ENCODE measurements around the gene ALPG. TPM values are rescaled to one million over a fixed set of nuclear protein-coding genes. Genes with fewer than 3 reads are reported as not detected.

ALPG gene
- total RNA-seq (2022; extraction: Qiagen RNA extraction; ENCODE audit: low read depth) = 0.06 to 0.23 TPM (median 0.12 TPM) in 4 of 5 replicates, not detected in the other

GRCh38 chr2:232406556-232407310, at the start of gene ALPG:
ALPG (plus strand) TSS chr2:232406844; CDS start chr2:232406895, 51 bp downstream.

DNA sequence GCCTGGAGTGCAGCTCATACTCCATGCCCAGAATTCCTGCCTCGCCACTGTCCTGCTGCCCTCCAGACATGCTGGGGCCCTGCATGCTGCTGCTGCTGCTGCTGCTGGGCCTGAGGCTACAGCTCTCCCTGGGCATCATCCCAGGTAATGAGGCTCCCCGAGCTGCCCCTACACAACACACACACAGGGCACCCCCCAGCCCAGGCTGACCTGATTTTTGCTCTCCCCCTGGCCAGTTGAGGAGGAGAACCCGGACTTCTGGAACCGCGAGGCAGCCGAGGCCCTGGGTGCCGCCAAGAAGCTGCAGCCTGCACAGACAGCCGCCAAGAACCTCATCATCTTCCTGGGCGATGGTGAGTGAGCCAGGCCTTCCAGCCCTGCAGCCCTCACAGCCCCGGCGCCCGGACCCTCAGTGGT, 27.9 kb upstream of the ALPG start, which contains the start of gene ALPP:
Gene ALPP (plus strand): TSS at position 17 of the 417 bp plus-strand sequence. CDS start 52 bp downstream, at position 69.

GRCh38 chr2:232455426-232456255, 49.0 kb downstream of the ALPG start, which contains the start of gene ALPI:
ALPI (plus strand) TSS chr2:232456153; CDS start chr2:232456200, 47 bp downstream.

Other genes starting within 250 kb of the ALPG start
- 0.23 to 0.37 TPM (median 0.35 TPM) in 5 replicates for gene ALPP, start 28.1 kb upstream of the ALPG start, total RNA-seq (2022; extraction: Qiagen RNA extraction; ENCODE audit: low read depth)
- not detected in 5 replicates for gene ALPI, start 49.3 kb downstream of the ALPG start, total RNA-seq (2022; extraction: Qiagen RNA extraction; ENCODE audit: low read depth)
- gene ECEL1, start 81.0 kb downstream of the ALPG start, total RNA-seq (2022; extraction: Qiagen RNA extraction; ENCODE audit: low read depth) = 0.07 to 0.37 TPM (median 0.10 TPM) in 4 of 5 replicates, not detected in the other
- gene PRSS56, start 113.5 kb downstream of the ALPG start, total RNA-seq (2022; extraction: Qiagen RNA extraction; ENCODE audit: low read depth) = 0.08 to 0.20 TPM (median 0.14 TPM) in 4 of 5 replicates, not detected in the other
- not detected in 5 replicates for gene CHRND, start 119.3 kb downstream of the ALPG start, total RNA-seq (2022; extraction: Qiagen RNA extraction; ENCODE audit: low read depth)
- not detected in 5 replicates for gene CHRNG, start 132.8 kb downstream of the ALPG start, total RNA-seq (2022; extraction: Qiagen RNA extraction; ENCODE audit: low read depth)
- 4.6 to 5.1 TPM (median 4.9 TPM) in 5 replicates for gene TIGD1, start 143.7 kb downstream of the ALPG start, total RNA-seq (2022; extraction: Qiagen RNA extraction; ENCODE audit: low read depth)
- gene EIF4E2, start 143.8 kb downstream of the ALPG start, total RNA-seq (2022; extraction: Qiagen RNA extraction; ENCODE audit: low read depth) = 89.4 to 249 TPM (median 97.4 TPM) in 5 replicates
- gene EFHD1, start 226.8 kb downstream of the ALPG start, total RNA-seq (2022; extraction: Qiagen RNA extraction; ENCODE audit: low read depth) = 1.6 to 2.4 TPM (median 2.3 TPM) in 5 replicates

Measured in A549 treated with CpdA at 1 μM for 4 hours (cell line).